Liver (tissue), 9 donors: ENCODE measurements around the gene CACNA1C. TPM values are rescaled to one million over a fixed set of nuclear protein-coding genes. Genes with fewer than 3 reads are reported as not detected.

Experiments
- DNase-seq: peaks from one replicate; pipeline ENCODE4 v3.0.0-alpha.2; 2017; ENCODE audit warnings: low spot score
- H3K27ac ChIP-seq, 2 donors: one replicate each; pipeline ENCODE4 v1.7.0; 2013; ENCODE audit warnings: inconsistent platforms in 2 of 2, low read length in 2 of 2, control low read depth in 1 of 2, low read depth in 1 of 2, mild to moderate bottlenecking in 1 of 2
- H3K27me3 ChIP-seq, 4 donors: one replicate each; pipeline versions ENCODE4 v1.6.1 to v1.7.0; 2013; ENCODE audit warnings: low read length in 3 of 4, inconsistent platforms in 1 of 4, mild to moderate bottlenecking in 1 of 4, moderate library complexity in 1 of 4; ENCODE audit not compliant: control insufficient read depth in 4 of 4, insufficient read depth in 4 of 4
- H3K36me3 ChIP-seq, 4 donors: one replicate each; pipeline versions ENCODE4 v1.6.1 to v1.7.0; 2013; ENCODE audit warnings: low read length in 3 of 4, mild to moderate bottlenecking in 3 of 4, low read depth in 1 of 4, moderate library complexity in 1 of 4; ENCODE audit not compliant: control insufficient read depth in 4 of 4, insufficient read depth in 3 of 4
- H3K4me1 ChIP-seq, 4 donors: one replicate each; pipeline versions ENCODE4 v1.6.1 to v1.7.0; 2013; ENCODE audit warnings: low read length in 3 of 4, mild to moderate bottlenecking in 3 of 4, moderate library complexity in 1 of 4; ENCODE audit not compliant: control insufficient read depth in 4 of 4, insufficient read depth in 4 of 4
- H3K4me3 ChIP-seq, 3 donors: one replicate each; pipeline versions ENCODE4 v1.6.1 to v1.7.0; 2013; ENCODE audit warnings: low read length in 3 of 3, control low read depth in 1 of 3, low read depth in 1 of 3, mild to moderate bottlenecking in 1 of 3
- H3K9ac ChIP-seq, 2 donors: one replicate each; pipeline ENCODE4 v1.7.0; 2013; ENCODE audit warnings: low read length in 2 of 2, mild to moderate bottlenecking in 2 of 2, moderate library complexity in 2 of 2, control low read depth in 1 of 2, low read depth in 1 of 2
- H3K9me3 ChIP-seq, 4 donors: one replicate each; pipeline versions ENCODE4 v1.6.1 to v1.7.0; 2013; ENCODE audit warnings: low read length in 3 of 4; ENCODE audit not compliant: control insufficient read depth in 4 of 4
- CTCF ChIP-seq: fragments of 150-350 bp; IDR thresholded peaks from 2 replicates; pipeline ENCODE4 v1.5.1; 2017; ENCODE audit warnings: improper control_type of control experiment, low read depth, low read length; ENCODE audit not compliant: missing input control
- EGR1 ChIP-seq, 2 donors: IDR thresholded peaks; 2 replicates each; pipeline ENCODE4 v1.6.1; 2016 to 2018; ENCODE audit warnings: antibody characterized with exemption in 2 of 2, low read depth in 2 of 2
- FOXA1 ChIP-seq: IDR thresholded peaks from 2 replicates; pipeline ENCODE4 v1.6.1; 2016; ENCODE audit warnings: antibody characterized with exemption
- FOXA2 ChIP-seq: IDR thresholded peaks from 2 replicates; pipeline ENCODE4 v1.6.1; 2016; ENCODE audit warnings: antibody characterized with exemption
- GABPA ChIP-seq, 2 donors: IDR thresholded peaks in 1 of 2; conservative IDR thresholded peaks in 1 of 2; 2 replicates each; pipeline ENCODE4 v1.6.1; 2016; ENCODE audit warnings: antibody characterized with exemption in 2 of 2, mild to moderate bottlenecking in 1 of 2, moderate library complexity in 1 of 2
- HNF4A ChIP-seq, 2 donors: conservative IDR thresholded peaks; 2 replicates each; pipeline ENCODE4 v1.6.1; 2016; ENCODE audit warnings: antibody characterized with exemption in 2 of 2, mild to moderate bottlenecking in 2 of 2
- HNF4G ChIP-seq: IDR thresholded peaks from 2 replicates; pipeline ENCODE4 v1.6.1; 2016; ENCODE audit warnings: antibody characterized with exemption
- JUND ChIP-seq, 2 donors: IDR thresholded peaks; 2 replicates each; pipeline ENCODE4 v1.6.1; 2016; ENCODE audit warnings: antibody characterized with exemption in 2 of 2
- MAX ChIP-seq: IDR thresholded peaks from 2 replicates; pipeline ENCODE4 v1.6.1; 2016; ENCODE audit warnings: antibody characterized with exemption
- NR2F2 ChIP-seq: IDR thresholded peaks from 2 replicates; pipeline ENCODE4 v1.6.1; 2016; ENCODE audit warnings: antibody characterized with exemption
- RAD21 ChIP-seq, 2 donors: IDR thresholded peaks; 2 replicates each; pipeline ENCODE4 v1.6.1; 2016; ENCODE audit warnings: antibody characterized with exemption in 2 of 2, mild to moderate bottlenecking in 2 of 2
- REST ChIP-seq: IDR thresholded peaks from 2 replicates; pipeline ENCODE4 v1.6.1; 2016; ENCODE audit warnings: antibody characterized with exemption, mild to moderate bottlenecking
- TAF1 ChIP-seq: conservative IDR thresholded peaks from 2 replicates; pipeline ENCODE4 v1.6.1; 2016; ENCODE audit warnings: antibody characterized with exemption, mild to moderate bottlenecking
- ZBTB33 ChIP-seq: IDR thresholded peaks from 2 replicates; pipeline ENCODE4 v1.6.1; 2016; ENCODE audit warnings: antibody characterized with exemption
- WGBS: extraction: QIAGEN DNeasy Blood & Tissue Kit; methylation state at CpG from one replicate; pipeline ENCODE4 v1.1.7; 2013; 5-methylcytosine and 5-hydroxymethylcytosine counted together
- polyA plus RNA-seq, 2 donors: library from polyadenylated mRNA; stranded (reverse) in 1 of 2; unstranded in 1 of 2; fragments of 200-250 nt in 1 of 2; fragments of >200 nt in 1 of 2; fragmentation: Nextera tagmentation in 1 of 2; extraction: Ambion mirVana in 1 of 2; gene quantifications; one replicate each; pipeline versions ENCODE4 v1.2.1 to v1.2.3, GENCODE V29; 2013 to 2015
- total RNA-seq, 2 donors: library from RNA; depleted of rRNA; stranded (reverse); fragments of >200 nt; gene quantifications; one replicate each; pipeline ENCODE4 v1.2.3, GENCODE V29; 2014
- TF ChIP-seq, protein P1 (sequence below): IDR thresholded peaks from 2 replicates; pipeline ENCODE4 v1.6.1; 2016; ENCODE audit warnings: antibody characterized with exemption
- donor health status: healthy.
- donor health status: healthy.
- donor health status: healthy.
- donor health status: healthy.
- donor health status: healthy.

CACNA1C gene
- total and polyA plus RNA-seq, 4 donors = 0.23 to 1.9 (median 0.41) TPM

DNA sequence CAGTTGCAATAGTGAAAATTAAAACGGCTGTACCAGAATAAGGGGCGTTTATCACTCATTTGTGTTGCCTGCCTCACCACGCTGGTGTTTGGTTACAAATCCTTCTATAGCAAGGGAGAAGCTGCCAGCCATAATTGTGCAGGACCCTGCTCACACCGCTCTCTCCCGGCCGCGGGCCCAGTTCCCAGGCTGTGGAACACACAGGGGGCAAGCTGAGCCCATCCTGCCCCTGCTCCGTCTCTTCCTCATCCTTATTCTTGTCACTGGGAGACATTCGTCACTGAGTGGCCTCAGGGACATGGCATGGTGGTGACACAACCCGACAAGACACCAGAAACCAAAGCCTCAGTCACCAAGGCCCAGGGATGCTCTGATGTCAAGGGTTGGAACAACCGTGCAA, 625.6 kb downstream of the CACNA1C start:
- DNase-seq = peak; percentile 21
- Histone ChIP-seq H3K4me1 (no peaks in the 10 kb centered on the region), H3K9ac (no peak overlapping the region), H3K27ac (no peak overlapping the region), H3K4me3 (no peak overlapping the region), H3K27me3 (no peaks in the 10 kb centered on the region), H3K36me3 (no peaks in the 10 kb centered on the region), H3K9me3 (no peaks in the 10 kb centered on the region)
- 81% methylated on average over 11 of the region's 11 CpGs for WGBS
- TF ChIP-seq NR2F2 = no peak
- no peak for TF ChIP-seq FOXA1
- TF ChIP-seq GABPA (IDR thresholded peaks at IDR 0.05 in 1 of 2, conservative IDR thresholded peaks at IDR 0.05 in 1 of 2) = no peak

DNA sequence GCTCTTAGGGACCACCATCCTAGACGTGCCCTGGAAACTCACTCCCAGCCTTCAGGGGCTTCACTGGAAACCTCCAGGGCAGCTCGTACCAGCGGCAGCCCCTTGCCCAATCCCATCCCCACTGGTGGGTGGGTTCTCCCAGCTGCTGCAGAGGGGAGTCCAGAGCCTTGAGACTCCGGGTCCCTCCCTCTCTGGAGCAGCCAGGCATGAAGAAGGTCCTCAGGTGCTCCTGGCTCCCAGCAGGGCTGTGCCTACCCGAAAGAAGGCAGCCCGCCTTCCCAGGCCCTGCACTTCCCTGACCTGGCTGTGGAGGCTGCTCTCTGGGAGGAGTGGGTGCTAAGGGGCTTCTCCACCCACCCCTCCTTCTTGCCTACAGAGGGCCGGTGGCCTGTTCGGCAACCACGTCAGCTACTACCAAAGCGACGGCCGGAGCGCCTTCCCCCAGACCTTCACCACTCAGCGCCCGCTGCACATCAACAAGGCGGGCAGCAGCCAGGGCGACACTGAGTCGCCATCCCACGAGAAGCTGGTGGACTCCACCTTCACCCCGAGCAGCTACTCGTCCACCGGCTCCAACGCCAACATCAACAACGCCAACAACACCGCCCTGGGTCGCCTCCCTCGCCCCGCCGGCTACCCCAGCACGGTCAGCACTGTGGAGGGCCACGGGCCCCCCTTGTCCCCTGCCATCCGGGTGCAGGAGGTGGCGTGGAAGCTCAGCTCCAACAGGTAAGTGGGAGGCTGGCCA, 626.5 kb downstream of the CACNA1C start:
- peak; percentile 28 for DNase-seq

DNA sequence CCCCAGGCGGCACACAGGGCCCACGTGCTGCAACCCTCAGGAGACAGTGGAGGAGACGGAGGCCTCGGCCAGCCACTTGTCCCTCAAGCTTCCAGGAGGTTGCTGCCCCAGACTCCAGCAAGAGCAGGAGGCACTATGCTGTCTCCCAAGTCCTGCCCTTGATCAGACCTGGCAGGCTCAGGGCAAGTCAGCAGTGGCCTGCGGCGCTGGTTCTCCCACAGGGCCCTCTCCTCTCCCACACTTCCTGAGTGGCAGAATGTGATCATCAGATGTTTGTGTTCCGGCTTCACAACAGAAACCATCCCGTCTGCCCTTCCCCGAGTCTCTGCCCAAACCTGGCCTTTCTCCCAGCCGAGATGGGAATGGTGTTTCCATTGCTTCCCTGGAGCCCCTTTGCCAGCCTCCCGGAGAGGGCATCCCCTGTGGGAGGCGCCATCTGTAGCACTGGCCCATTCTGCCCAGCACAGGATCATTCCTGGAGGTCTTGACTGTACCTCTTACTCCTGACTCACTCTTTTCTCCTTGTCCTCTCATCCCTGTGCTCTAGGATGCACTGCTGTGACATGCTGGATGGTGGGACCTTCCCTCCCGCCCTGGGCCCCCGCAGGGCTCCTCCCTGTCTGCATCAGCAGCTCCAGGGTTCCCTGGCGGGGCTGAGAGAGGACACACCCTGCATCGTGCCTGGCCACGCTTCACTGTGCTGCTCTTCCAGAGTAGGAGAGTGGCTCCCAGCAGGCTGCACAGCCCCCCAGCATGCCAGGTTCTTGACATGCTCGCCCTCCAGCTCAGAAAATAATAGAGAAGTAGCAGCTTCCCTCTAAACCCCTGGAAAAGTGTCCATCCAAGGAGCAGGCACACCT, 627.3 kb downstream of the CACNA1C start:
- Histone ChIP-seq H3K27me3 (no peaks in the 10 kb centered on the region), H3K36me3 (no peaks in the 10 kb centered on the region), H3K9me3 (no peaks in the 10 kb centered on the region), H3K4me3 (no peak overlapping the region), H3K4me1 (no peaks in the 10 kb centered on the region), H3K27ac (no peak overlapping the region), H3K9ac (no peak overlapping the region)
- 86% methylated on average over 18 of the region's 18 CpGs for whole genome bisulfite sequencing
- peak; percentile 32 for DNase-seq
- TF ChIP-seq MAX (no peak), JUND (IDR thresholded peaks at IDR 0.05) (no peak), EGR1 (IDR thresholded peaks at IDR 0.05; ENCODE audit: low read depth in 2 of 2) (no peak), FOXA1 (no peak), RAD21 (IDR thresholded peaks at IDR 0.05) (no peak), TAF1 (no peak), GABPA (IDR thresholded peaks at IDR 0.05 in 1 of 2, conservative IDR thresholded peaks at IDR 0.05 in 1 of 2) (no peak), HNF4G (no peak), ZBTB33 (no peak), HNF4A (conservative IDR thresholded peaks at IDR 0.05) (no peak), REST (no peak), NR2F2 (no peak)
- TF ChIP-seq, protein P1, sequence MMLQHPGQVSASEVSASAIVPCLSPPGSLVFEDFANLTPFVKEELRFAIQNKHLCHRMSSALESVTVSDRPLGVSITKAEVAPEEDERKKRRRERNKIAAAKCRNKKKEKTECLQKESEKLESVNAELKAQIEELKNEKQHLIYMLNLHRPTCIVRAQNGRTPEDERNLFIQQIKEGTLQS = no peak

More for the DNA sequence above, 626.5 kb downstream of the CACNA1C start:
- H3K4me1 ChIP-seq = no peaks in the 10 kb centered on the region
- H3K9me3 ChIP-seq = no peaks in the 10 kb centered on the region
- no peaks in the 10 kb centered on the region for H3K27me3 ChIP-seq
- no peak overlapping the region for H3K9ac ChIP-seq
- 87% methylated on average over 33 of the region's 33 CpGs for WGBS
- no peaks in the 10 kb centered on the region for H3K36me3 ChIP-seq
- no peak overlapping the region for H3K4me3 ChIP-seq
- no peak overlapping the region for H3K27ac ChIP-seq
- no peak for TF ChIP-seq NR2F2
- TF ChIP-seq CTCF = no peak
- TF ChIP-seq FOXA2 = no peak
